Measurements from ENCODE around the gene ELAVL1.

ELAVL1 gene

GRCh38 chr19:8020681-8021080 is 15.2 kb upstream of the ELAVL1 start:
- DNase-seq = no peak

GRCh38 chr19:8017808-8018207 is 12.4 kb upstream of the ELAVL1 start:
- DNase-seq = peak; percentile 49 to 51

GRCh38 chr19:8004723-8005513 is 523 bp downstream of the ELAVL1 start:
- DNase-seq = peak in 1 of 2 donors; percentile 30

GRCh38 chr19:8004001-8004400 is 1.4 kb downstream of the ELAVL1 start:
- no peak for DNase-seq

GRCh38 chr19:8001995-8002849 is 3.2 kb downstream of the ELAVL1 start:
- peak; percentile 76 to 77 for DNase-seq

GRCh38 chr19:8001651-8001994 is 3.8 kb downstream of the ELAVL1 start:
- DNase-seq = no peak

- DNase-seq = no peak
Measured at GRCh38 chr19:8000298-8001038, 5.0 kb downstream of the ELAVL1 start.

- DNase-seq = no peak
Measured at GRCh38 chr19:7999376-7999775, 6.1 kb downstream of the ELAVL1 start.

GRCh38 chr19:7997809-7998480 is 7.5 kb downstream of the ELAVL1 start:
- no peak for DNase-seq

- no peak for DNase-seq
Measured at GRCh38 chr19:7996883-7997282, 8.6 kb downstream of the ELAVL1 start.

GRCh38 chr19:7995810-7996158 is 9.7 kb downstream of the ELAVL1 start:
- no peak for DNase-seq

- no peak for DNase-seq
Measured at GRCh38 chr19:7994928-7995809, 10.3 kb downstream of the ELAVL1 start.

GRCh38 chr19:7994114-7994513 is 11.3 kb downstream of the ELAVL1 start:
- DNase-seq = no peak

GRCh38 chr19:7993560-7993959 is 11.9 kb downstream of the ELAVL1 start:
- DNase-seq = no peak

GRCh38 chr19:7992575-7992974 is 12.9 kb downstream of the ELAVL1 start:
- no peak for DNase-seq

- no peak for DNase-seq
Measured at GRCh38 chr19:7989071-7989575, 16.3 kb downstream of the ELAVL1 start.

GRCh38 chr19:7988307-7988706 is 17.1 kb downstream of the ELAVL1 start:
- DNase-seq = no peak

- no peak for DNase-seq
Measured at GRCh38 chr19:7987114-7987768, 18.2 kb downstream of the ELAVL1 start.

GRCh38 chr19:7986321-7987113 is 18.9 kb downstream of the ELAVL1 start:
- no peak for DNase-seq

GRCh38 chr19:7985481-7985911 is 19.9 kb downstream of the ELAVL1 start:
- DNase-seq = no peak
